Renal cortical epithelial cell (primary cell): ENCODE measurements around the gene HSFX2. TPM values are rescaled to one million over a fixed set of nuclear protein-coding genes. Genes with fewer than 3 reads are reported as not detected.

ENCODE experiments used
- total RNA-seq: library from RNA; depleted of rRNA; stranded (reverse); fragments of >200 nt; gene quantifications from 2 replicates; pipeline ENCODE4 v1.2.3, GENCODE V29; 2014

HSFX2 gene
- total RNA-seq, 1 donor from 2014 or later: not detected

Other genes starting within 250 kb of the HSFX2 start
- 25.4 and 56.8 TPM in 2 replicates for gene IDS, start 90.0 kb downstream of the HSFX2 start, total RNA-seq
- 15.6 and 15.8 TPM in 2 replicates for gene EOLA1, start 54.3 kb downstream of the HSFX2 start, total RNA-seq
- not detected in 2 replicates for gene HSFX3, start 45.4 kb downstream of the HSFX2 start, total RNA-seq
- not detected in 2 replicates for gene MAGEA9B, start 7.9 kb downstream of the HSFX2 start, total RNA-seq
- gene TMEM185A, start 36.5 kb upstream of the HSFX2 start, total RNA-seq: 25.7 and 31.7 TPM in 2 replicates
- not detected in 2 replicates for gene MAGEA11, start 116.7 kb upstream of the HSFX2 start, total RNA-seq
- gene HSFX1, start 178.8 kb upstream of the HSFX2 start, total RNA-seq: 0.35 and 2.2 TPM in 2 replicates
- gene MAGEA9, start 186.6 kb upstream of the HSFX2 start, total RNA-seq: not detected in 2 replicates